Activated CD8-positive, alpha-beta T cell treated with anti-CD3 and anti-CD28 coated beads, Interleukin-2, amount 10 ng/mL, durations not matched to agents 7 days and 5 days (primary cell): ENCODE measurements around the gene FHAD1. TPM values are rescaled to one million over a fixed set of nuclear protein-coding genes. Genes with fewer than 3 reads are reported as not detected.
"Not testable (repeated sequence)": the region's sequence is repeated elsewhere in the genome, so short reads cannot be mapped to it uniquely, and the experiment has no call there.

Experiments
- ATAC-seq: fragments of 150-1000 bp; cut with Tn5 transposase; one replicate; pipeline ENCODE4 v1.10.0; 2021; ENCODE audit warnings: moderate library complexity
- CTCF ChIA-PET: fragments of 350-600 bp; sonication (Branson Sonifier 250); formaldehyde crosslinking; loops from one replicate; lab custom pipeline; 2021; ENCODE audit warnings: antibody characterized with exemption; lab: Charles Lee
- POLR2A ChIA-PET: fragments of 350-600 bp; sonication (Branson Sonifier 250); formaldehyde crosslinking; loops from one replicate; lab custom pipeline; 2021; ENCODE audit warnings: antibody characterized with exemption; lab: Charles Lee
- DNase-seq: peaks from one replicate; pipeline ENCODE4 v3.0.0-alpha.2; 2020
- H3K27ac Mint-ChIP-seq: one replicate; pipeline ENCODE4 v1.8.0; 2021; ENCODE audit warnings: mild to moderate bottlenecking, mixed read lengths
- H3K27me3 Mint-ChIP-seq: one replicate; pipeline ENCODE4 v1.8.0; 2021; ENCODE audit warnings: low read depth, mixed read lengths
- H3K36me3 Mint-ChIP-seq: one replicate; pipeline ENCODE4 v1.8.0; 2021; ENCODE audit warnings: low read depth, mixed read lengths
- H3K4me1 Mint-ChIP-seq: one replicate; pipeline ENCODE4 v1.8.0; 2021; ENCODE audit warnings: low read depth, mixed read lengths
- H3K4me3 Mint-ChIP-seq: one replicate; pipeline ENCODE4 v1.8.0; 2021; ENCODE audit warnings: mild to moderate bottlenecking, mixed read lengths
- H3K9me3 Mint-ChIP-seq: one replicate; pipeline ENCODE4 v1.8.0; 2022; ENCODE audit warnings: mixed read lengths; ENCODE audit not compliant: insufficient read depth
- total RNA-seq, 2 experiments: library from RNA; stranded (reverse); gene quantifications; one replicate each; pipeline ENCODE4 v1.2.3, GENCODE V29; 2021

The FHAD1 gene
- total RNA-seq, 2 experiments from 2014 or later = 0.21 to 0.55 TPM

DNA sequence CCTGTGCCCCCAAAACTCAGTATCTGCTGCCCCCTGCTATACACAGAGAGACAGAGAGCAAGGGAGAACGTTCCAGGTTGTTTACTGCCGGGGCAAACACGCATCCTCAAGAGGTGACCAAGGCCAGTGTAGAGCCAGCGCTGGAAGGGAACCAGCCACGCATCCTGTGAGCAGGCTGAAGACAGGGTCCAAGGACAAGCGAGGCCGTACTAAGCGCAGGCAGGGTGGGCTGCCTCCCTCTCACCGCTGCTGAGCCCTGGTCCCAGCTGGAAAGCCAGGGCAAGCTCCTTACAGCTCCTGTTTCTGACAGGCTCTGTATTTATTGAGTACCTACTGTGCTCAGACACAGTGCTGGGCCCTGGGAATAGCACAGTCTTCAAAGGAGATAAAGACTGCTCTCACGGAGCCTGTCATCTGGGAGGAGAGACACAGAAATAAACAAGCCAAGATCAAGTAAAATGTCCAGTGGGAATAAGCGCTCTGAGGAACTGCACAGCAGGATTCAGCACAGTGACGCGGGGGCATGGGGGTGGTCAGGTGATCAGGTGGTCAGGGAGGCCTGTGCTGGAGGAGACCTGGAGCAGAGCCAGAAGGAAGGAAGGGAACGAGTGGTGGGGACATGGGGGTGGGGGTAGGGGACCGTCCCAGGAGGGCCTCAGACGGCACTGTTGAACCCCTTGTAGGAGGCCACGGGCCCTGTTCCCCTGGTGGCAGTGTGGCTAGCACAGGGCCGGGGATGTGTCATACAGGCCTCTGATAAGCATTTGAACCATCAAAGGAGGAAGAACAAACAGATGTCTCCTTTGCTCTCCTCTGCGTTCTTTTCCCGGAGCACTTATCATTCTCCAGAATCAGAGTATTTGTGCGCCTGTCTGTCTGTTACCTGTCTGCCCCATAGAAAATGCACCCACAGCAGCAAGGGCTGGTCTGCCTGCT is 124.9 kb downstream of the FHAD1 start:
- ChIA-PET CTCF (interaction anchor here (1.3 kb wide), 1 partner anchor 59 kb away, joined by 3 read pairs; no protein-coding TSS in a partner anchor), POLR2A (no interaction called here)
- Mint-ChIP-seq H3K9me3 (no peaks in the 10 kb centered on the region), H3K36me3 (no peaks in the 10 kb centered on the region), H3K4me1 (no peaks in the 10 kb centered on the region), H3K4me3 (no peak overlapping the region), H3K27me3 (peaks cover 6% of the 10 kb centered on the region), H3K27ac (no peak overlapping the region)
- no peak for ATAC-seq
- DNase-seq = no peak

DNA sequence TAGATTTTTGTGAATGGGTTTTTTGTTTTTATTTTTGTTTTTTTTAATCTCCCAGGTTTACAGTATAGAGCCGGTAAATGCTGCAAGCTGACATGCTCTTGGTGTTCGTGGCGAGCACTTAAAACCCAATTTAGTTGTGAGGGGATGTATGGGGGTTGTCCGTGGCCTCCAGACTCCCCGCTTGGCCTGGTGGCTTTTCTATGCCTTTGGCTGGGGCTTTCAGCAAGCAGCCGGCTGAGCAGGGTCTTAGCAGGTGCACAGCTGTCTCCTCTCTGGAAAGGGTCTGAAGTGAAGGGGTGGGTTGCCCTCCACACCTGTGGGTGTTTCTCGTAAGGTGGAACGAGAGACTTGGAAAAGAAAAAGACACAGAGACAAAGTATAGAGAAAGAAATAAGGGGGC is 131.7 kb downstream of the FHAD1 start:
- POLR2A ChIA-PET = no interaction called here
- DNase-seq (no peak), ATAC-seq (no peak)
- Mint-ChIP-seq H3K4me1 (no peaks in the 10 kb centered on the region), H3K4me3 (no peak overlapping the region), H3K36me3 (no peaks in the 10 kb centered on the region), H3K27me3 (peaks cover 7% of the 10 kb centered on the region), H3K27ac (no peak overlapping the region), H3K9me3 (no peaks in the 10 kb centered on the region)
- CTCF ChIA-PET = no interaction called here

DNA sequence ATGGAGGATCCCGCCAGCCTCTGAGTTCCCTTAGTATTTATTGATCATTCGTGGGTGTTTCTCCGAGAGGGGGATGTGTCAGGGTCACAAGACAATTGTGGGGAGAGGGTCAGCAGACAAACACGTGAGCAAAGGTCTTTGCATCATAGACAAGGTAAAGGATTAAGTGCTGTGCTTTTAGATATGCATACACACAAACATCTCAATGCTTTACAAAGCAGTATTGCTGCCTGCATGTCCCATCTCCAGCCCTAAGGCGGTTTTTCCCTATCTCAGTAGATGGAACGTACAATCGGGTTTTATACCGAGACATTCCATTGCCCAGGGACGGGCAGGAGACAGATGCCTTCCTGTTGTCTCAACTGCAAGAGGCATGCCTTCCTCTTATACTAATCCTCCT is 132.1 kb downstream of the FHAD1 start:
- H3K4me1 Mint-ChIP-seq, H3K4me3 Mint-ChIP-seq, ATAC-seq, H3K36me3 Mint-ChIP-seq, POLR2A ChIA-PET, H3K27ac Mint-ChIP-seq, H3K9me3 Mint-ChIP-seq, CTCF ChIA-PET, DNase-seq: not testable (repeated sequence)
- H3K27me3 Mint-ChIP-seq = peaks cover 12% of the 10 kb centered on the region

DNA sequence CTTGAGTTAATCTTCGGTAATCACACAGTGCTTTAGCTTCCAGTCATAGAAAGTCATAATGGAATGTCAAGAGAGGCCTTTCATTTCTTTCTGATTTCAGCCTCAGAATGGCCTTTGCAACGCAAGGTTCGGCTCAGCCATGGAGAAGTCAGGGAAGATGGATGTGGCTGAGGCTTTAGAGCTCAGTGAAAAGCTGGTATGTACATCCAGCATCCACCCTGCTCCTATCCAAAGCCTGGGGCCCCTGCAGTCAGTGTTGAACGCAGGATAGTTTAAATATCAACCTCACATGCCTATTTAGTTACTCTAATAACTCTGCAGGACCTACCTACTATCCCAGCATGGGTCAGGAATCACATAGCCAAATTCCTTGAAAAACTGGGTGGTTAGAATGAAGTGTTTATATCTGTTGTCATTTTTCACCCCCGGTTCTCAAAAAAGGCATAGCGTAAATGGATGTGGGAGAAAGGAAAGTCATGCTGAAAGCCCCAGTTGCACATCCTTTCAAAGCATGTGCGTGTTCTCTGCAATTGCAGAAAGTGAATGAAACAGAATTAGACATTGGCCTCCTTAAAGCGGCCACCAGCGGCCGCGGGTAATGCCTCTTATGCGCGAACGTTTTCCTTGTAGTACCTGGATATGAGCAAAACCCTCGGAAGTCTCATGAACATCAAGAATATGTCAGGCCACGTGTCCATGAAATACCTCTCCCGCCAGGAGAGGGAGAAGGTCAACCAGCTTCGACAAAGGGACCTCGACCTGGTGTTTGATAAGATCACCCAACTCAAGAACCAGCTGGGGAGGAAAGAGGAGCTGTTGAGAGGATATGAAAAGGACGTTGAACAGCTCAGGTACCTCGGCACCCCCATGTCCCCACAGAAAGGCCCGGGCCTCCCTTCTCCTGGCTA is 133.8 kb downstream of the FHAD1 start:
- no peak overlapping the region for H3K4me3 Mint-ChIP-seq
- ATAC-seq = no peak
- POLR2A ChIA-PET = no interaction called here
- peaks cover 2% of the 10 kb centered on the region for H3K4me1 Mint-ChIP-seq
- no peak overlapping the region for H3K27ac Mint-ChIP-seq
- CTCF ChIA-PET = no interaction called here
- DNase-seq = no peak
- H3K9me3 Mint-ChIP-seq = no peaks in the 10 kb centered on the region
- H3K27me3 Mint-ChIP-seq = peaks cover 24% of the 10 kb centered on the region
- no peaks in the 10 kb centered on the region for H3K36me3 Mint-ChIP-seq

DNA sequence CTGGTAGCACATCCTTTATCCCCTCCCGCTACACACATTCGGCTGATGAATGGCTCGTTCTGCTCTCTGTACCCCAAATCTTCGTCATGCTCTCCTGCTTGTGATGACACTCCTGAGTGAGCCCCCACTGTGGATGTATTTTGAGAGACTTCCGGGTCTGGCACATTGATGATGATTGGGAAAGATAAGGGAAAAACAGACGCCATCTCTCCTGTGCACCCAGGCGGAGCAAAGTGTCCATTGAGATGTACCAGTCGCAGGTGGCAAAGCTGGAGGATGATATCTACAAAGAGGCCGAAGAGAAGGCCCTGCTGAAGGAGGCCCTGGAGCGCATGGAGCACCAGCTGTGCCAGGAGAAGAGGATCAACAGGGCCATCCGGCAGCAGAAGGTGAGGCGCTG is 134.8 kb downstream of the FHAD1 start:
- Mint-ChIP-seq H3K9me3 (no peaks in the 10 kb centered on the region), H3K27ac (no peak overlapping the region), H3K36me3 (no peaks in the 10 kb centered on the region), H3K27me3 (peaks cover 25% of the 10 kb centered on the region), H3K4me1 (peaks cover 7% of the 10 kb centered on the region), H3K4me3 (no peak overlapping the region)
- ChIA-PET POLR2A (no interaction called here), CTCF (interaction anchor here (0.9 kb wide), 1 partner anchor 59 kb away, joined by 3 read pairs; no protein-coding TSS in a partner anchor)
- DNase-seq = no peak
- no peak for ATAC-seq

DNA sequence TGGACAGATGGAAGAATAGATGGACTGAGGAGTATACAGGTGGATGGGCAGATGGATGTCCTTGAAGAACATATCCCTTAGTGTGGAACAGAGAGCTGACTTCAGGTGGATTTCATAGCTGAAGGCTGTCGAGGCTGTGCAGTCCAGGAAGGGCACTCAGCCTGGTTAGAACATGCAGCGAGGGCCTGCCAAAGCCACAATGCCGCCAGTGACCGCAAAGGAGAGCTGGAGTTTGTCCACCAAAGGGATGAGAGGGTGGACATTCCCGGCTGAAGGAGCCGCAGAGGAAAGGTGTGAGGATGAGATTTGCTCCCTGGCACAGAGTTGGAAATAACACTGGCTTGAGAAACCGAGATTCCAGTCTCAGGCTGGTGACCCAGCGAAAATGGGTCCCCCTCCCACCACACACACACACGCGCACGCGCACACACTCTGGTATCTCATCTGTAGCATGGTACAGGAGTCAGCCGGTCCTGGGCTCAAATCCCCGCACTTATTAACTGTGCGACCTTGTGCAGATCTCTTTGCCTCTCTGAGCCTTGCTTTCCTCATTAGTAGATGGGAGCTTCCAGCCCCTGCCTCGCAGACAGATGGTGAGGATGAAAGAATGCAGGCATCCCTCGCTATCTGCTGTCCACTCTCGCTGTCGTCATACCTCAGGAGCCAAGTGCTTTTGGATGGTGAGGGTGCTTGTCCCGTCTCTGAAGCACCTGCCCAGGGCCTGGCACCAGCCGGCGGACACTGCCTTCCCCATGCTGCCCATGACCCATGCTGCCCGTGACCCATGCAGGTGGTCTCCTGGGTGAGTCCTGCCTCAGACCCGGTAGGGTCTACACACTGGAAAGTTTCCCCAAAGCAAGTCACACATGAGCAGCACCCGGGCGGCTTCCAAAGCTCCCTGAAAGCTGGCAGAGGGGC is 135.8 kb downstream of the FHAD1 start:
- Mint-ChIP-seq H3K36me3 (no peaks in the 10 kb centered on the region), H3K4me1 (peaks cover 7% of the 10 kb centered on the region), H3K27me3 (peaks cover 28% of the 10 kb centered on the region), H3K27ac (no peak overlapping the region), H3K9me3 (no peaks in the 10 kb centered on the region), H3K4me3 (no peak overlapping the region)
- ChIA-PET POLR2A (interaction anchor here (0.7 kb wide), 1 partner anchor 16 kb away, joined by 3 read pairs; no protein-coding TSS in a partner anchor), CTCF (interaction anchor here (0.9 kb wide), 1 partner anchor 60 kb away, joined by 3 read pairs; no protein-coding TSS in a partner anchor)
- DNase-seq (no peak), ATAC-seq (no peak)

DNA sequence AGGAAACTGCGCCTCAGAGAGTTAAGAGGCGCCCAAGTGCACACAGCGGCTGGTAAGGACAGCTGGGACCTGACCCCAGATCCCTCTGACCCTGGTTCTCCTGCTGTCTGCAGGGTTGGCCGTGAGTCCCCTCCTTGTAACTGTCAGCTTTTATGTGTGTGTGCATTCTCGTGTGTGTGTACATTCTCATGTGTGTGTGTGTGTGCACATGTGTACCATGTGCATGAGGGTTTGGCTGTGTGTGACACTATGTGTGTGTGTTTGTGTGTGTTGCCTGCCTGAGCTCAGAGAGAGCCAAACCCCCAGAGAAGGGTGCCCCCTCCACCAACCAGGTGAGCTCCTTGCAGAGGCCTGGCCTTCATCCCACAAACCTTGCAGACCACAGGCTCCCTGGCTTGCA is 136.8 kb downstream of the FHAD1 start:
- DNase-seq = no peak
- Mint-ChIP-seq H3K27me3 (peaks cover 29% of the 10 kb centered on the region), H3K4me1 (peaks cover 7% of the 10 kb centered on the region)

DNA sequence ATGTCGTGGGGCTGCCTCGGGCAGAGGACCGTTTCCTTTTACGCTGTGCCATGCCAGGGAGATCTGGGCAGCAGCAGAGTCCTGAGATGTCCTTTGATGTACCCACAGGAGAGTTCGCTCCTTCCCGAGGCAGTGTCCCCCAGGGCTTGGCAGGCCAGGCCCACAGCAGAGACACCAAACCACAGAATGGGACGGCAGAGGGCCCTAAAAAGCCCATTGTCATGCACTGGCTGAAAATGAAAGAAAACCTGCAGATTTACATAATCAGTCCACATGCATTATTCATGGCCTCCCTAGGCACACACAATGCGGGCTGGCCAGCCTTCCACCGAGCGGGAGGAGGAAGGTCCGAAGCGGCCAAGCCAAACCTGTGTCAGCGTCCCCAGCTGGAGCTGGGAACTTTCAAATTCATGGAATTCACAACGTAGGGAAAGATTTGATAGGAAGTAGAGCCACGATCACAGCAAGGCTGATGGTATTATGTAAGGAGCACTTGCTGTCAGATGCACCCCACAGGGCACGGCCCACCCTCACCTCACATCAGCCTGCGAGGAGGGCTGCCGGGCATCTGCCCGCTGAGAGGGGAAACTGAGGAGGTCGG is 137.4 kb downstream of the FHAD1 start:
- DNase-seq (no peak), ATAC-seq (no peak)
- Mint-ChIP-seq H3K9me3 (no peaks in the 10 kb centered on the region), H3K4me3 (no peak overlapping the region), H3K27ac (no peak overlapping the region), H3K4me1 (peaks cover 7% of the 10 kb centered on the region), H3K27me3 (peaks cover 29% of the 10 kb centered on the region), H3K36me3 (no peaks in the 10 kb centered on the region)
- CTCF ChIA-PET = no interaction called here
- POLR2A ChIA-PET = no interaction called here

More for the DNA sequence above, 136.8 kb downstream of the FHAD1 start:
- H3K36me3 Mint-ChIP-seq = no peaks in the 10 kb centered on the region
- ATAC-seq = no peak
- POLR2A ChIA-PET = no interaction called here
- no peaks in the 10 kb centered on the region for H3K9me3 Mint-ChIP-seq
- no peak overlapping the region for H3K4me3 Mint-ChIP-seq
- CTCF ChIA-PET = no interaction called here
- no peak overlapping the region for H3K27ac Mint-ChIP-seq

DNA sequence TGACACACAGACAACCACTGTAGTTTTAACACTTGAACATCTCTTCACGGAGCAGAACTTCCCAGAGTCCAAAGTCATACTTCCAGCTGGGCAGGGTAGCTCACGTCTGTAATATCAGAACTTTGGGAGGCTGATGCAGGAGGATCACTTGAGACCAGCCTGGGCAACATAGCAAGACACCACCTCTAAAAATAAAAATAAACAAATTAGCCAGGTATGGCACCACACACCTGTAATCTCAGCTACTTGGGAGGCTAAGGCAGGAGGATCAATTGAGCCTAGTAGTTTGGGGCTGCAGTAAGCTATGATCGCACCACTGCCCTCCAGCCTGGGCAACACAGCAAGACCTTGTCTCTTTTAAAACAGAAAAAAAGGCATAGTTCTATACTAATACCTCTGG is 138.4 kb downstream of the FHAD1 start:
- Mint-ChIP-seq H3K27ac (no peak overlapping the region), H3K36me3 (no peaks in the 10 kb centered on the region), H3K4me3 (no peak overlapping the region), H3K27me3 (peaks cover 27% of the 10 kb centered on the region), H3K4me1 (peaks cover 7% of the 10 kb centered on the region), H3K9me3 (no peaks in the 10 kb centered on the region)
- POLR2A ChIA-PET = no interaction called here
- CTCF ChIA-PET = interaction anchor here (1.4 to 1.5 kb wide), 2 partner anchors 53 to 61 kb away, joined by 3 to 4 read pairs; partner anchors contain the start of gene CTRC
- ATAC-seq (no peak), DNase-seq (no peak)

DNA sequence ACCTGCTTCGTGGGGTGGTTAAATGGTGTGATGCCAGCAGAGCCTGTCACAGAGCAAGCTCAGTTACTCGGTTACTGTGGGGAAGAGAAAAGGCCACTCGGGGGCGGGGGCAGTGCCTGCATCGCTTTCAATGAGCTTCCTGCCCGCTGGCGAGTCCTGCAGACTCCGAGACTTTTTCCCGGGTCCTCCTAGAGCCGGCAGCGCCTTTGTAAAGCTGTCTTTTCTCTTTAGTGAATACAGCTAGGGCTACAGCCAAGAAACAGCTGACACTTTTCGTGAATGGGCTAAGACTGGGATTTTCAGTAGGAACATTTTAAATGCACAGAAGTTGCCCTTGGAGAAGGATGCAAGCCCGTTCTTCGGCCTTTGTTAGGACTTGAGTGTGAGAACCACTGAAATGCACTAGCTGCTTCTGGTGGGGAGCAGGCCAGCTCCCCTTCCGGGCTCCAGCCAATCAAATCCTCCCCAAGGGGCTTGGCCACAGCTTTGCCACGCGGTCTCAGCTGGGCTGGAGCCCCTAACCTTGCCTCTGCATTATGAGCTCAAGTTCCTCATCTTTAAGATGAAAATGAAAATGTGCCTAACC is 139.2 kb downstream of the FHAD1 start:
- H3K27me3 Mint-ChIP-seq = peaks cover 27% of the 10 kb centered on the region
- CTCF ChIA-PET = interaction anchor here (0.8 to 1.5 kb wide), 4 partner anchors 10 to 62 kb away, joined by 3 to 4 read pairs (median 3); partner anchors contain the start of gene CTRC
- peaks cover 7% of the 10 kb centered on the region for H3K4me1 Mint-ChIP-seq
- H3K36me3 Mint-ChIP-seq = no peaks in the 10 kb centered on the region
- no peak overlapping the region for H3K27ac Mint-ChIP-seq
- ATAC-seq = no peak
- H3K9me3 Mint-ChIP-seq = no peaks in the 10 kb centered on the region
- POLR2A ChIA-PET = no interaction called here
- DNase-seq = peak; percentile 22
- no peak overlapping the region for H3K4me3 Mint-ChIP-seq
